GM19035 (cell line): ENCODE measurements around the gene MARCHF9.

Source experiments
- ATAC-seq: cut with Tn5 transposase; IDR thresholded peaks from one replicate; pipeline ENCODE4 v1.9.1; 2021; ENCODE audit not compliant: unreplicated experiment

The MARCHF9 gene

GRCh38 chr12:57724003-57724935, 30.6 kb upstream of the MARCHF9 start:
- no peak for ATAC-seq

GRCh38 chr12:57724936-57725740, 29.8 kb upstream of the MARCHF9 start:
- ATAC-seq, result no peak

- ATAC-seq, result no peak
Measured at GRCh38 chr12:57725851-57726150, 29.1 kb upstream of the MARCHF9 start.

GRCh38 chr12:57726151-57726883, 28.6 kb upstream of the MARCHF9 start:
- no peak for ATAC-seq

- ATAC-seq, result no peak
Measured at GRCh38 chr12:57726884-57727757, 27.8 kb upstream of the MARCHF9 start.

- ATAC-seq, result no peak
Measured at GRCh38 chr12:57727758-57728395, 27.0 kb upstream of the MARCHF9 start.

GRCh38 chr12:57729321-57729844, 25.5 kb upstream of the MARCHF9 start:
- no peak for ATAC-seq

GRCh38 chr12:57730336-57731067, 24.4 kb upstream of the MARCHF9 start:
- no peak for ATAC-seq

- ATAC-seq, result no peak
Measured at GRCh38 chr12:57731411-57732080, 23.4 kb upstream of the MARCHF9 start.

- ATAC-seq, result no peak
Measured at GRCh38 chr12:57732270-57732669, 22.6 kb upstream of the MARCHF9 start.

- no peak for ATAC-seq
Measured at GRCh38 chr12:57732726-57733593, 21.9 kb upstream of the MARCHF9 start.

GRCh38 chr12:57733928-57734327, 21.0 kb upstream of the MARCHF9 start:
- ATAC-seq, result no peak

- ATAC-seq, result no peak
Measured at GRCh38 chr12:57734591-57734990, 20.3 kb upstream of the MARCHF9 start.

- no peak for ATAC-seq
Measured at GRCh38 chr12:57735198-57735855, 19.6 kb upstream of the MARCHF9 start.

- no peak for ATAC-seq
Measured at GRCh38 chr12:57735952-57736740, 18.8 kb upstream of the MARCHF9 start.

- ATAC-seq, result no peak
Measured at GRCh38 chr12:57736741-57737466, 18.0 kb upstream of the MARCHF9 start.
